IPS-18c (cell line): Measurements from ENCODE around the gene SOX6.
"Not testable (repeated sequence)": the region's sequence is repeated elsewhere in the genome, so short reads cannot be mapped to it uniquely, and the experiment has no call there.

Experiments
- H3K4me3 ChIP-seq: 2 replicates; pipeline ENCODE4 v1.7.0; 2013; ENCODE audit warnings: low read depth, mild to moderate bottlenecking, low read length, moderate library complexity; ENCODE audit not compliant: insufficient read depth
- H3K9me3 ChIP-seq: one replicate; pipeline ENCODE4 v1.6.1; 2013; ENCODE audit warnings: mild to moderate bottlenecking, low read length, moderate library complexity; ENCODE audit not compliant: control insufficient read depth, insufficient read depth

The SOX6 gene

DNA sequence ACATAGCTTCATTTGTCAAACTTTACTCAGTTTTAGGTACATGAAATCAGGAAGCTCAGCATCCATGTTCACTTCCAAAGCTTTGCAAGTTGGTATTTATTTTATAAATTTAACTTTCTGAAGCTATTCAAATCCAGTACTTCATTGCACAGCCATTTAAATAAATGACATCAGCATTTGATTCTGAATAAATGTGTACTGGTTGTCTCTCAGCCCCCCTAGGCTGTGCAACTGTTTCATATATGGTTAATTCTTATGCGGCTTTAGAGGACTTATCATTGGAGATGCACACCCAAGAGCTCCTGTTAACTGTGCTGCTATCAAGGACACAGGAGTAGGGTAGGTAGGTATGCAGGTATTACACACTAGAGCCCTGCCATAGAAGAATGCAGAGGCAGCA, 325.1 kb downstream of the SOX6 start:
- Histone ChIP-seq H3K4me3 (no peak overlapping the region), H3K9me3 (no peaks in the 10 kb centered on the region)

DNA sequence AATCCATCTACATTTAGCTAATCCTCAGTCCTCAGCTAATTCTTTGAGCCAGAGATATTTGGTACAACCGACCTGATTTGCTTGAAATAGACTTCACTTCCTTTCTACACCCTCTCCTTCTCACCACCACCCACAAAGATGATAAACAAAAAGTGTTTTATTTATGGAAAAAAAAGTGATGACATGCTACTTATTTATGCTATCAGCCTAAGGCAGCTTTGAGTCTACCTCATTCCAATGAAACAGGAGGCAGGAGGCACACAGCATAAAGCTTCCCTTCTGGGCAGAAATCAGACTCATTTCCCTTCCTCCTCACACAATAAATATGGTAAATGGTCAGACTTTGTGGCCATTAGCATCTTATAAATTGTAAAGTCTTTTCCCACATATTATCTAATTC, 325.7 kb downstream of the SOX6 start:
- Histone ChIP-seq H3K9me3 (no peaks in the 10 kb centered on the region), H3K4me3 (no peak overlapping the region)

GRCh38 chr11:16029151-16029550, 327.2 kb downstream of the SOX6 start:
- H3K4me3 ChIP-seq, H3K9me3 ChIP-seq: not testable (repeated sequence)

DNA sequence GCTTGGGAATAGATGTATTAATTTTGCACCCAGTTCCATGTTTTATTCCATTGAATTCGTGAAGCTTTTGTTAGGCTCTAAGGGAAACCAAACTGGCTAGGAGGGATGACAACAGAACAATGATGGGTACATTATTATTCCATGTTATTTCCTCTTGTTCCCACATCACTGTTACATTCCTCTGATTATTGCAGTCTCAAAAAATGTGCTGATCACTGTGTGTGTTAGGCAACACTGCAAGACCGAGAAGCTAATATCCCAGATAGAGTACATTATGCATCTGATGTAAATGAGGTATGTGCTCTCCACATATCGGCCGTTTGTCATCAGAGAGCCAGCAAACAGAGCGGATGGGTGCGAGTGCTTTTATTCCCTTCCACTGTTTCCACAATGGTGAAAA, 327.9 kb downstream of the SOX6 start:
- no peak overlapping the region for H3K4me3 ChIP-seq
- no peaks in the 10 kb centered on the region for H3K9me3 ChIP-seq

- H3K9me3 ChIP-seq: no peaks in the 10 kb centered on the region
These were observed 328.7 kb downstream of the SOX6 start for GRCh38 chr11:16027621-16028020.

DNA sequence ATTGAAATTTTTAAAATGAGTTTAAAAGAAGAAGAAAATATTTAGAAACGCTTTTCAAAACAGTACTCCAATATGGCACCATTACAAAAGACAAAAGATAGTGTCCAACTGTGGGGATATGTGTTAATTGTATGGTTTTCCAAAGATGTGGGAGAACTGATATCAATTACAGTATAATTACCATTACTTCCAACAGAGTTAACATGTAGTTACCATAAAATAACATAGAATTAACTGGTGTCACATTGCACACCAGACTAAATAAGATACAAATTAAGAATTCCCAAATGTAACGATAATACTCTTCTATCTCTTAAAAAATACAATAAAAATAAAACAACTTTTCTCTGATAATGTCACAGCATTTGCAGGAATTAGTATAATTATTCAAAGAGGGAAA, 329.5 kb downstream of the SOX6 start:
- H3K9me3 ChIP-seq: no peaks in the 10 kb centered on the region
- no peak overlapping the region for H3K4me3 ChIP-seq

More at GRCh38 chr11:16027621-16028020, 328.7 kb downstream of the SOX6 start:
- no peak overlapping the region for H3K4me3 ChIP-seq

- no peak overlapping the region for H3K4me3 ChIP-seq
- H3K9me3 ChIP-seq: no peaks in the 10 kb centered on the region
These were observed 337.4 kb downstream of the SOX6 start for GRCh38 chr11:16018931-16019330.

DNA sequence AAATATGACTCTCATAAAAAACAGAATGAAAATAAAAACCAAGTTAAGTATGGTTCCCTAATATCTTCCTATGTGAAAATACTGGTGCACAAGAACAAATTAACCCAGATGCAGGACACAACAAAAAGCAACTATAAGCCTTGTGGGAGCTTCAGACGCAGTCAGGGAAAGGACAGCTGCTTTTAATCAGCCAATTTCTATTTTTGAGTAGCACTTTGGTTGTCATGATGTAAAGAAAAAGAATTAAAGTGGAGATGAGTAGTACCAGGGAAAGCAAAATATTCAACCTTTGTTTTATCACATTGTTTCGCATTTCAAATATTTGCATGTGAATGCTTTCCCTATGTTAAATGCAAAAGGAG, 339.9 kb downstream of the SOX6 start:
- Histone ChIP-seq H3K4me3 (no peak overlapping the region), H3K9me3 (no peaks in the 10 kb centered on the region)

GRCh38 chr11:16015741-16016467, 340.4 kb downstream of the SOX6 start:
- Histone ChIP-seq H3K9me3 (no peaks in the 10 kb centered on the region), H3K4me3 (no peak overlapping the region)

GRCh38 chr11:16013649-16014275, 342.6 kb downstream of the SOX6 start:
- Histone ChIP-seq H3K4me3 (no peak overlapping the region), H3K9me3 (no peaks in the 10 kb centered on the region)

- Histone ChIP-seq H3K4me3 (no peak overlapping the region), H3K9me3 (no peaks in the 10 kb centered on the region)
These were observed 343.1 kb downstream of the SOX6 start for GRCh38 chr11:16013242-16013641.

DNA sequence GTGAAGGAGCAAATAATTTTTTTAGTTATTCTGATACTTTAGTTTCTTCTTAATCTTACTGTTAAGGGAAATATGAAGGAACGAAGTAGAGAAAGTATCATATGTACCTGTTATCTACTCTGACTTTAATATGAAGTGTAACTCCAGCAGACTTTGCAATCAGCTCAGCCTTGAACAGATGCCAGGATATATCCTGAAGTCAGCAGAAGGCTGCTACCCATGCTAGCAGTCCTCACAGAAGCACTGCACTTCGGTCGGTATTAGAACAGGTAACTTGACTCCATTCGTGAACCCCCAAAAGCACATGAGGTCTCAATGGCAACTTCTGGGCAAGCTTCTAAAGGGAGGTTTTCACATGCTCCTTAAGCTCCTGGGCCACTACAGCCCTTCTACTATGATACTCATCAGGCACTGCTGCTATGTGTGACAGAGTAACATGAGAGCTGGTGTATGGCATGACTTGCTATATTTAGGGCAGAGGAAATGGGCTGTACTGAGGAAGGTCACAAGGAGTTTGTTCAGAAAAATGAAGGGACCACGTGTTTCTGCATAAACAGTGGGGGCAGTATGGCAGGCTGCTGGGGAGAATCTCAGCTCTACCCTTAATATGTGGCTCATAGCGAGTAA, 344.1 kb downstream of the SOX6 start:
- no peaks in the 10 kb centered on the region for H3K9me3 ChIP-seq

DNA sequence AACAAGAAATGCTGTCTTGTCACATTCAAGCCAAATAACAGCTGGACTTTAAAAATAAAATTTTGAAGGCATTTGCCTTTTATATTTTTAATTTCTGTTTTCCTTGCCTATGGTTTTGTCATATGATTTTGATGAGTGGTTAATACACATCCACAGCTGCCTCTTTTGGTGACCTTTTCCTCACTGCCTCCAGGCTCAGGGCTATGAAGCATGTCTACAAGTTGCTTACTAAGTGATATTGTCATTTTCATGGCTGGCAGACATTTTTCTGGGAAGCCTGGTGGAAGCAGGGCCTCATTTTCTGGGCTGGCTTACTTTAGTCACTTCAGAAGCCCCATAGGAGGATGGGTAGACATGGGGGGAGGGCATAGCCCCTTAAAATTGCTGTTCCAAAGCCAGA, 344.9 kb downstream of the SOX6 start:
- Histone ChIP-seq H3K4me3 (no peak overlapping the region), H3K9me3 (no peaks in the 10 kb centered on the region)

More for the DNA sequence above, 344.1 kb downstream of the SOX6 start:
- H3K4me3 ChIP-seq: no peak overlapping the region

DNA sequence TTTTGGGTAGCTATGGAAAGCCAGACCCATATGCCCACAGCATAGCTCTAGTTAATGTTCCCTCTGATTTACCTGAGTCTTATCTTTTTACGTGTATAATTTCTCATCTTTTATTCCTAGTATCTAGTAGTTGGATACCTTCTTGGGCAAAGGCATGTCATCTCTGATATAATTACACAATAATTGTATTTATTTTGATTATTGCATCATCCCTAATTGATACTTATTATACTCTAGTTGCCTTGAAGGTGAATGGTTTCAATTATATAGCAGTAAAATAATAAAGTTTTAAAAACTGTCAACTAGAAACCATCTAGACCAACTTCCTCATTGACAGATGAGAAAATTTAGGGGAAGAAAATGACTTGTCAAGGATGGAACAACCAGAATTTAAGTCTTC, 347.3 kb downstream of the SOX6 start:
- Histone ChIP-seq H3K4me3 (no peak overlapping the region), H3K9me3 (no peaks in the 10 kb centered on the region)

- Histone ChIP-seq H3K4me3 (no peak overlapping the region), H3K9me3 (no peaks in the 10 kb centered on the region)
These were observed 348.8 kb downstream of the SOX6 start for GRCh38 chr11:16007514-16007913.

DNA sequence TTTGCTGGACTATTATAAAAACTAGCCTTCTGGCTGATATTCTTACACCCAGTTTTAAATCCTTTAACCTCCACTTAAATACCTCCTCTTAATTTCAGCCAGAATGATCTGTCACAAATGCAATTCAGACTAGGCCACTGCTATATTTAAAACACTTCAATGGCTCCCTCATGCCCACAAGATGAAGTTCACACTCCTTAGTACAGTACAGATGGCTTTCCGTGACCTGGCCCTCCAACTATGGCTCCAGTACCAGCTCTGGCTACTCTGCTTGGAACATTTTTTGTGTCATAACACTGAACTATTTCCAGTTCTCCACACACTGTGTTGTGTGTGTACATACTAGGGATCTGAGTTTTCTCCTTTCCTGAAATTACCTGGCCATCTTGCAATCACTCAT, 353.4 kb downstream of the SOX6 start:
- Histone ChIP-seq H3K9me3 (no peaks in the 10 kb centered on the region), H3K4me3 (no peak overlapping the region)

GRCh38 chr11:16001899-16002426, 354.4 kb downstream of the SOX6 start:
- Histone ChIP-seq H3K4me3 (no peak overlapping the region), H3K9me3 (no peaks in the 10 kb centered on the region)

GRCh38 chr11:16001044-16001568, 355.2 kb downstream of the SOX6 start:
- H3K4me3 ChIP-seq: no peak overlapping the region
- no peaks in the 10 kb centered on the region for H3K9me3 ChIP-seq
